IMR-90 (cell line): ENCODE measurements around the gene DNMT3L. TPM values are rescaled to one million over a fixed set of nuclear protein-coding genes. Genes with fewer than 3 reads are reported as not detected.

Source experiments
- ATAC-seq: fragments of 200-7000 bp; cut with Tn5 transposase; 2 replicates; pipeline ENCODE4 v1.9.1; 2020; ENCODE audit warnings: low read depth, mild to moderate bottlenecking, moderate library complexity
- BruUV-seq: library from RNA; stranded (reverse); fragments of 400-500 nt; replicated peaks from 2 replicates; lab custom pipeline; 2021; lab: Mats Ljungman, UMichigan
- CTCF ChIA-PET: fragments of 300-600 bp; formaldehyde crosslinking; extraction: SDS; loops from one replicate; lab custom pipeline; 2021; ENCODE audit warnings: antibody characterized with exemption; lab: Yijun Ruan, JAX
- POLR2A ChIA-PET: fragments of 300-600 bp; sonication (Branson Sonifier 250); formaldehyde crosslinking; loops from one replicate; lab custom pipeline; 2022; ENCODE audit warnings: antibody characterized with exemption; ENCODE audit not compliant: unreplicated experiment; lab: Charles Lee
- DNase-seq: peaks from one replicate; pipeline ENCODE4 v3.0.0; 2013
- H2AFZ ChIP-seq: replicated peaks from 2 replicates; pipeline ENCODE3; 2013; ENCODE audit warnings: low read length, mild to moderate bottlenecking; ENCODE audit not compliant: poor library complexity
- H2AK5ac ChIP-seq: 2 replicates; pipeline ENCODE4 v1.6.1; 2013; ENCODE audit warnings: low read depth, low read length, inconsistent platforms
- H2AK9ac ChIP-seq: replicated peaks from 2 replicates; pipeline ENCODE3; 2013; ENCODE audit warnings: mild to moderate bottlenecking, low read depth, low read length, moderate library complexity; ENCODE audit not compliant: poor library complexity
- H2BK120ac ChIP-seq: 2 replicates; pipeline ENCODE4 v1.6.1; 2013; ENCODE audit warnings: low read depth, low read length, inconsistent platforms
- H2BK15ac ChIP-seq: 3 replicates; pipeline ENCODE4 v1.6.1; 2013; ENCODE audit warnings: low read depth, low read length, inconsistent platforms
- H2BK20ac ChIP-seq: 2 replicates; pipeline ENCODE4 v1.6.1; 2013; ENCODE audit warnings: low read depth, mild to moderate bottlenecking, inconsistent platforms, low read length, moderate library complexity
- H2BK5ac ChIP-seq: 2 replicates; pipeline ENCODE4 v1.6.1; 2013; ENCODE audit warnings: mild to moderate bottlenecking, low read depth, low read length, inconsistent platforms; ENCODE audit not compliant: poor library complexity, severe bottlenecking
- H3K14ac ChIP-seq: replicated peaks from 2 replicates; pipeline ENCODE4 v1.6.1; 2013; ENCODE audit warnings: low read depth, low read length, inconsistent platforms
- H3K18ac ChIP-seq: 2 replicates; pipeline ENCODE4 v1.6.1; 2013; ENCODE audit warnings: low read depth, low read length, control low read depth
- H3K23ac ChIP-seq: 2 replicates; pipeline ENCODE4 v1.6.1; 2013; ENCODE audit warnings: low read depth, low read length, inconsistent platforms
- H3K27ac ChIP-seq: 2 replicates; pipeline ENCODE4 v1.5.1; 2013; ENCODE audit warnings: mild to moderate bottlenecking, control low read depth, low read length; ENCODE audit not compliant: insufficient read depth
- H3K27me3 ChIP-seq: 2 replicates; pipeline ENCODE4 v1.6.1; 2013; ENCODE audit warnings: low read length; ENCODE audit not compliant: control insufficient read depth, insufficient read depth
- H3K36me3 ChIP-seq: 2 replicates; pipeline ENCODE4 v1.6.1; 2013; ENCODE audit warnings: low read length, mixed read lengths; ENCODE audit not compliant: control insufficient read depth, insufficient read depth
- H3K4ac ChIP-seq: 2 replicates; pipeline ENCODE4 v1.6.1; 2013; ENCODE audit warnings: low read depth, low read length, inconsistent platforms
- H3K4me1 ChIP-seq: 2 replicates; pipeline ENCODE4 v1.6.1; 2013; ENCODE audit warnings: low read length, mixed read lengths; ENCODE audit not compliant: control insufficient read depth, insufficient read depth
- H3K4me2 ChIP-seq: 2 replicates; pipeline ENCODE4 v1.6.1; 2013; ENCODE audit warnings: low read depth, mild to moderate bottlenecking, control low read depth, low read length, moderate library complexity
- H3K4me3 ChIP-seq: 2 replicates; pipeline ENCODE4 v1.5.1; 2013; ENCODE audit warnings: low read depth, mild to moderate bottlenecking, control low read depth, low read length, moderate library complexity; ENCODE audit not compliant: insufficient read depth
- H3K56ac ChIP-seq: 2 replicates; pipeline ENCODE4 v1.6.1; 2013; ENCODE audit warnings: low read length, inconsistent platforms; ENCODE audit not compliant: insufficient read depth; ENCODE audit errors: extremely low read depth
- H3K79me1 ChIP-seq, 2 experiments: 2 replicates each; pipeline ENCODE4 v1.6.1; 2013; ENCODE audit warnings: low read length in 2 of 2, inconsistent platforms in 1 of 2, low read depth in 1 of 2
- H3K9ac ChIP-seq: 2 replicates; pipeline ENCODE4 v1.6.1; 2013; ENCODE audit warnings: low read depth, low read length, control low read depth
- H3K9me1 ChIP-seq: 2 replicates; pipeline ENCODE4 v1.6.1; 2013; ENCODE audit warnings: low read length, inconsistent platforms; ENCODE audit not compliant: insufficient read depth
- H3K9me3 ChIP-seq: 2 replicates; pipeline ENCODE4 v1.6.1; 2013; ENCODE audit warnings: low read length; ENCODE audit not compliant: control insufficient read depth, insufficient read depth
- H4K20me1 ChIP-seq: 2 replicates; pipeline ENCODE4 v1.6.1; 2013; ENCODE audit warnings: low read length, inconsistent platforms; ENCODE audit not compliant: insufficient read depth
- H4K5ac ChIP-seq: 2 replicates; pipeline ENCODE4 v1.6.1; 2013; ENCODE audit warnings: mild to moderate bottlenecking, low read depth, low read length, control low read depth
- H4K8ac ChIP-seq, 2 experiments: 2 replicates each; pipeline ENCODE4 v1.6.1; 2013; ENCODE audit warnings: low read depth in 2 of 2, low read length in 2 of 2, control low read depth in 1 of 2, inconsistent platforms in 1 of 2
- H4K91ac ChIP-seq: 2 replicates; pipeline ENCODE4 v1.6.1; 2013; ENCODE audit warnings: low read depth, low read length, inconsistent platforms; ENCODE audit not compliant: insufficient read depth
- CEBPB ChIP-seq: IDR thresholded peaks from 2 replicates; pipeline ENCODE4 v1.6.1; 2012; ENCODE audit warnings: low read depth, low read length, improper control_type of control experiment
- FOS ChIP-seq: fragments of 150-350 bp; IDR thresholded peaks from 2 replicates; pipeline ENCODE4 v1.6.1; 2016; ENCODE audit warnings: low read depth, low read length
- NFE2L2 ChIP-seq: fragments of 150-350 bp; IDR thresholded peaks from 2 replicates; pipeline ENCODE4 v1.6.1; 2016; ENCODE audit warnings: low read depth, mild to moderate bottlenecking, low read length
- RAD21 ChIP-seq: IDR thresholded peaks from 2 replicates; pipeline ENCODE4 v1.6.1; 2012; ENCODE audit warnings: low read length, improper control_type of control experiment
- RCOR1 ChIP-seq: IDR thresholded peaks from 2 replicates; pipeline ENCODE4 v1.6.1; 2012; ENCODE audit warnings: mild to moderate bottlenecking, low read length, improper control_type of control experiment; ENCODE audit not compliant: insufficient replicate concordance
- WGBS, 2 experiments: methylation state at CpG; one replicate each; pipeline versions ENCODE4 v1.1.5 to v1.1.7; 2013; ENCODE audit warnings: missing lambda C conversion rate in 2 of 2; ENCODE audit not compliant: insufficient read length in 1 of 2; ENCODE audit errors: extremely low coverage in 2 of 2; 5-methylcytosine and 5-hydroxymethylcytosine counted together
- dilution Hi-C: fragments of 300-500 bp; cut with HindIII; formaldehyde crosslinking; loops from one replicate; pipeline ENCODE4 v1.14.3; 2018; ENCODE audit warnings: low sequenced_read_pairs; ENCODE audit not compliant: unreplicated experiment
- in situ Hi-C: fragments of 300-500 bp; cut with MboI; formaldehyde crosslinking; loops from 3 replicates; pipeline ENCODE4 v1.14.3; 2019; ENCODE audit warnings: low sequenced_read_pairs, inconsistent platforms, mixed read lengths
- intact Hi-C: fragments of 100-400 bp; cut with micrococcal nuclease; formaldehyde crosslinking; loops from 2 replicates; pipeline ENCODE4 v1.10.0; 2022
- polyA plus RNA-seq, 3 experiments: library from polyadenylated mRNA; depleted of rRNA; stranded (reverse); fragments of >200 nt; gene quantifications; 2 replicates each; pipeline ENCODE4 v1.2.3, GENCODE V29; 2012; ENCODE audit warnings: low replicate concordance in 1 of 3
- total RNA-seq: library from RNA; depleted of rRNA; stranded (reverse); fragments of >200 nt; gene quantifications from 2 replicates; pipeline ENCODE4 v1.2.3, GENCODE V29; 2012
- TF ChIP-seq, protein P1 (sequence below): fragments of 150-350 bp; IDR thresholded peaks from 2 replicates; pipeline ENCODE4 v1.6.1; 2017; ENCODE audit warnings: mild to moderate bottlenecking, antibody characterized with exemption, low read length, low read depth

The DNMT3L gene
- total and polyA plus RNA-seq, 2 of the 4 experiments (the other 2 are of a cell fraction), result not detected

GRCh38 chr21:44272284-44272858 is 10.7 kb upstream of the DNMT3L start:
- H2BK5ac ChIP-seq, result no peak overlapping the region
- no peak overlapping the region for H4K91ac ChIP-seq
- no peak overlapping the region for H4K8ac ChIP-seq
- 34% methylated on average over 3 of the region's 18 CpGs; no CpG with 5 or more reads in 1 of the 2 experiments for WGBS, 2 experiments
- no peak overlapping the region for H3K18ac ChIP-seq
- H4K20me1 ChIP-seq, result no peaks in the 10 kb centered on the region
- no peak overlapping the region for H4K5ac ChIP-seq
- H3K27ac ChIP-seq, result no peak overlapping the region
- H3K23ac ChIP-seq, result no peak overlapping the region
- ATAC-seq (no peak), DNase-seq (no peak)
- no peak overlapping the region for H2BK15ac ChIP-seq
- no peak overlapping the region for H2AK9ac ChIP-seq
- intact Hi-C loops (no loop called here), in situ Hi-C loops (no loop called here), dilution Hi-C loops (no loop called here)
- H3K14ac ChIP-seq, result no peak overlapping the region
- no peak overlapping the region for H3K9ac ChIP-seq
- POLR2A ChIA-PET, result no interaction called here
- H2AK5ac ChIP-seq, result no peak overlapping the region
- CTCF ChIA-PET, result no interaction called here
- H2BK20ac ChIP-seq, result no peak overlapping the region
- H3K9me1 ChIP-seq, result no peaks in the 10 kb centered on the region
- no peaks in the 10 kb centered on the region for H3K36me3 ChIP-seq
- no peak overlapping the region for H2BK120ac ChIP-seq
- H3K9me3 ChIP-seq, result no peaks in the 10 kb centered on the region
- H3K4ac ChIP-seq, result no peak overlapping the region
- no peak overlapping the region for H3K56ac ChIP-seq
- BruUV-seq, result no TSS peak
- H2AFZ ChIP-seq, result no peak overlapping the region
- H3K79me1 ChIP-seq, result no peaks in the 10 kb centered on the region
- peaks cover 11% of the 10 kb centered on the region; the same call in 1 of the 2 replicates for H3K27me3 ChIP-seq
- H3K4me3 ChIP-seq, result no peak overlapping the region
- no peak overlapping the region for H3K4me2 ChIP-seq
- H3K4me1 ChIP-seq, result no peaks in the 10 kb centered on the region
- TF ChIP-seq, protein P1, sequence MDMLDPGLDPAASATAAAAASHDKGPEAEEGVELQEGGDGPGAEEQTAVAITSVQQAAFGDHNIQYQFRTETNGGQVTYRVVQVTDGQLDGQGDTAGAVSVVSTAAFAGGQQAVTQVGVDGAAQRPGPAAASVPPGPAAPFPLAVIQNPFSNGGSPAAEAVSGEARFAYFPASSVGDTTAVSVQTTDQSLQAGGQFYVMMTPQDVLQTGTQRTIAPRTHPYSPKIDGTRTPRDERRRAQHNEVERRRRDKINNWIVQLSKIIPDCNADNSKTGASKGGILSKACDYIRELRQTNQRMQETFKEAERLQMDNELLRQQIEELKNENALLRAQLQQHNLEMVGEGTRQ, result no peak
- TF ChIP-seq RAD21 (no peak), CEBPB (no peak), NFE2L2 (no peak), FOS (no peak), RCOR1 (no peak)
